HG03442 (cell line): ENCODE measurements around the gene SRPK2.
"Not testable (repeated sequence)": the region's sequence is repeated elsewhere in the genome, so short reads cannot be mapped to it uniquely, and the experiment has no call there.

Source experiments
- ATAC-seq: cut with Tn5 transposase; IDR thresholded peaks from one replicate; pipeline ENCODE4 v1.9.1; 2021; ENCODE audit warnings: mild to moderate bottlenecking, moderate library complexity; ENCODE audit not compliant: unreplicated experiment

Gene SRPK2

GRCh38 chr7:105345003-105345402 is 43.7 kb downstream of the SRPK2 start:
- no peak for ATAC-seq

- no peak for ATAC-seq
Observed at GRCh38 chr7:105339404-105340323, 49.1 kb downstream of the SRPK2 start.

- ATAC-seq, result no peak
Observed at GRCh38 chr7:105337529-105337928, 51.2 kb downstream of the SRPK2 start.

GRCh38 chr7:105336009-105336408 is 52.7 kb downstream of the SRPK2 start:
- no peak for ATAC-seq

- ATAC-seq, result not testable (repeated sequence)
Observed at GRCh38 chr7:105332661-105333060, 56.1 kb downstream of the SRPK2 start.

- ATAC-seq, result no peak
Observed at GRCh38 chr7:105330526-105330925, 58.2 kb downstream of the SRPK2 start.

GRCh38 chr7:105327201-105327600 is 61.5 kb downstream of the SRPK2 start:
- no peak for ATAC-seq

- peak; percentile 47 for ATAC-seq
Observed at GRCh38 chr7:105325216-105325904, 63.4 kb downstream of the SRPK2 start.

- ATAC-seq, result not testable (repeated sequence)
Observed at GRCh38 chr7:105324606-105325005, 64.1 kb downstream of the SRPK2 start.

- no peak for ATAC-seq
Observed at GRCh38 chr7:105323366-105323765, 65.4 kb downstream of the SRPK2 start.

GRCh38 chr7:105322655-105323277 is 66.0 kb downstream of the SRPK2 start:
- no peak for ATAC-seq

- ATAC-seq, result no peak
Observed at GRCh38 chr7:105321754-105322455, 66.8 kb downstream of the SRPK2 start.

- no peak for ATAC-seq
Observed at GRCh38 chr7:105320896-105321295, 67.8 kb downstream of the SRPK2 start.

- ATAC-seq, result no peak
Observed at GRCh38 chr7:105319578-105319977, 69.1 kb downstream of the SRPK2 start.

- ATAC-seq, result no peak
Observed at GRCh38 chr7:105316578-105317344, 72.0 kb downstream of the SRPK2 start.

GRCh38 chr7:105315357-105315756 is 73.4 kb downstream of the SRPK2 start:
- no peak for ATAC-seq

- ATAC-seq, result no peak
Observed at GRCh38 chr7:105309235-105310169, 79.2 kb downstream of the SRPK2 start.

- no peak for ATAC-seq
Observed at GRCh38 chr7:105307163-105307672, 81.5 kb downstream of the SRPK2 start.

- ATAC-seq, result no peak
Observed at GRCh38 chr7:105306298-105306748, 82.4 kb downstream of the SRPK2 start.
